Measurements from ENCODE around the gene CSF1. TPM values are rescaled to one million over a fixed set of nuclear protein-coding genes. Genes with fewer than 3 reads are reported as not detected.

The CSF1 gene
- total and polyA plus RNA-seq, 2 donors (not counting 3 experiments of a cell fraction or from before 2014, with no cell fraction given) = 24.5 to 28.9 TPM

DNA sequence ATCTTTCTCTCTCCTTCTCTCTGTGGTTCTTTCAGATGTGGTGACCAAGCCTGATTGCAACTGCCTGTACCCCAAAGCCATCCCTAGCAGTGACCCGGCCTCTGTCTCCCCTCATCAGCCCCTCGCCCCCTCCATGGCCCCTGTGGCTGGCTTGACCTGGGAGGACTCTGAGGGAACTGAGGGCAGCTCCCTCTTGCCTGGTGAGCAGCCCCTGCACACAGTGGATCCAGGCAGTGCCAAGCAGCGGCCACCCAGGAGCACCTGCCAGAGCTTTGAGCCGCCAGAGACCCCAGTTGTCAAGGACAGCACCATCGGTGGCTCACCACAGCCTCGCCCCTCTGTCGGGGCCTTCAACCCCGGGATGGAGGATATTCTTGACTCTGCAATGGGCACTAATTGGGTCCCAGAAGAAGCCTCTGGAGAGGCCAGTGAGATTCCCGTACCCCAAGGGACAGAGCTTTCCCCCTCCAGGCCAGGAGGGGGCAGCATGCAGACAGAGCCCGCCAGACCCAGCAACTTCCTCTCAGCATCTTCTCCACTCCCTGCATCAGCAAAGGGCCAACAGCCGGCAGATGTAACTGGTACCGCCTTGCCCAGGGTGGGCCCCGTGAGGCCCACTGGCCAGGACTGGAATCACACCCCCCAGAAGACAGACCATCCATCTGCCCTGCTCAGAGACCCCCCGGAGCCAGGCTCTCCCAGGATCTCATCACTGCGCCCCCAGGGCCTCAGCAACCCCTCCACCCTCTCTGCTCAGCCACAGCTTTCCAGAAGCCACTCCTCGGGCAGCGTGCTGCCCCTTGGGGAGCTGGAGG lies 12.7 kb downstream of the CSF1 start:
- Histone ChIP-seq H3K4me1 (ENCODE audit: control insufficient read depth, extremely low read depth, insufficient read depth, low read length) (no peaks in the 10 kb centered on the region), H3K36me3 (ENCODE audit: control insufficient read depth in 2 of 2, extremely low read depth in 1 of 2, insufficient read depth in 2 of 2, low read length in 2 of 2) (peaks cover 6 to 45% of the 10 kb centered on the region in 2 experiments), H3K9me3 (replicated peaks; ENCODE audit: control insufficient read depth, insufficient read depth, low read length) (no peaks in the 10 kb centered on the region), H3K27ac (ENCODE audit: insufficient read depth, low read depth, low read length) (no peak overlapping the region), H3K4me3 (replicated peaks in 1 of 3; ENCODE audit: insufficient read depth in 1 of 3, low read depth in 1 of 3, low read length in 3 of 3) (no peak overlapping the region), H3K9me1 (replicated peaks; ENCODE audit: control insufficient read depth, extremely low read depth, insufficient read depth, low read length) (no peaks in the 10 kb centered on the region), H2AFZ (ENCODE audit: low read depth, low read length) (no peak overlapping the region), H3K27me3 (ENCODE audit: control insufficient read depth in 2 of 2, insufficient read depth in 2 of 2, low read length in 2 of 2) (no peaks in the 10 kb centered on the region), H3K9ac (replicated peaks; ENCODE audit: extremely low read depth, insufficient read depth, low read length) (no peak overlapping the region), H4K20me1 (replicated peaks; ENCODE audit: control insufficient read depth, extremely low read depth, insufficient read depth, low read length) (no peaks in the 10 kb centered on the region), H3K79me2 (ENCODE audit: control insufficient read depth, insufficient read depth, low read length) (no peaks in the 10 kb centered on the region), H3K4me2 (ENCODE audit: insufficient read depth, low read length) (no peak overlapping the region)
- DNase-seq (ENCODE audit: low read depth, low spot score) (no peak), FAIRE-seq (no peak)
- TF ChIP-seq FOS (IDR thresholded peaks at IDR 0.05; ENCODE audit: borderline replicate concordance, insufficient read depth, low read length) = no peak
- TF ChIP-seq, protein P1, sequence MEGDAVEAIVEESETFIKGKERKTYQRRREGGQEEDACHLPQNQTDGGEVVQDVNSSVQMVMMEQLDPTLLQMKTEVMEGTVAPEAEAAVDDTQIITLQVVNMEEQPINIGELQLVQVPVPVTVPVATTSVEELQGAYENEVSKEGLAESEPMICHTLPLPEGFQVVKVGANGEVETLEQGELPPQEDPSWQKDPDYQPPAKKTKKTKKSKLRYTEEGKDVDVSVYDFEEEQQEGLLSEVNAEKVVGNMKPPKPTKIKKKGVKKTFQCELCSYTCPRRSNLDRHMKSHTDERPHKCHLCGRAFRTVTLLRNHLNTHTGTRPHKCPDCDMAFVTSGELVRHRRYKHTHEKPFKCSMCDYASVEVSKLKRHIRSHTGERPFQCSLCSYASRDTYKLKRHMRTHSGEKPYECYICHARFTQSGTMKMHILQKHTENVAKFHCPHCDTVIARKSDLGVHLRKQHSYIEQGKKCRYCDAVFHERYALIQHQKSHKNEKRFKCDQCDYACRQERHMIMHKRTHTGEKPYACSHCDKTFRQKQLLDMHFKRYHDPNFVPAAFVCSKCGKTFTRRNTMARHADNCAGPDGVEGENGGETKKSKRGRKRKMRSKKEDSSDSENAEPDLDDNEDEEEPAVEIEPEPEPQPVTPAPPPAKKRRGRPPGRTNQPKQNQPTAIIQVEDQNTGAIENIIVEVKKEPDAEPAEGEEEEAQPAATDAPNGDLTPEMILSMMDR (IDR thresholded peaks at IDR 0.05; ENCODE audit: extremely low read depth in 1 of 2, insufficient read depth in 1 of 2, low read depth in 1 of 2, low read length in 2 of 2) = peak; percentile 39 to 51
- CTCF ChIA-PET = interaction anchor here (0.6 to 10.4 kb wide), 10 partner anchors 39 to 150 kb away, joined by 3 to 90 read pairs (median 4); partner anchors contain the start of gene AHCYL1
- TSS peak; percentile 16 for BruUV-seq (replicated peaks)
- POLR2A ChIA-PET = interaction anchor here (1.7 kb wide), 1 partner anchor 61 kb away, joined by 4 read pairs; the partner anchor contains the start of gene AHCYL1
- dilution Hi-C loops (cut with MboI; ENCODE audit: extremely low pct_ligation_motif_present, low sequenced_read_pairs) = no loop called here
- intact Hi-C loops (cut with micrococcal nuclease) = loop anchor here (1.0 kb wide), 1 partner anchor 61 kb away; the partner anchor contains the start of gene AHCYL1

DNA sequence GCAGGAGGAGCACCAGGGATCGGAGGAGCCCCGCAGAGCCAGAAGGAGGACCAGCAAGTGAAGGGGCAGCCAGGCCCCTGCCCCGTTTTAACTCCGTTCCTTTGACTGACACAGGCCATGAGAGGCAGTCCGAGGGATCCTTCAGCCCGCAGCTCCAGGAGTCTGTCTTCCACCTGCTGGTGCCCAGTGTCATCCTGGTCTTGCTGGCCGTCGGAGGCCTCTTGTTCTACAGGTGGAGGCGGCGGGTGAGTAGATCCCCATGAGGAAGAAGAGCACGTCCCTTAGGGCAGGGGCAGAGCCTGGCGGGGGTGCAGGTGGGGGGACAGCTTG lies 13.3 kb downstream of the CSF1 start:
- H3K79me2 ChIP-seq (ENCODE audit: control insufficient read depth, insufficient read depth, low read length) = no peaks in the 10 kb centered on the region
- CTCF ChIA-PET = interaction anchor here (1.0 to 10.4 kb wide), 6 partner anchors 56 to 148 kb away, joined by 3 to 90 read pairs (median 7); partner anchors contain the start of gene AHCYL1
- no peak for FAIRE-seq

More for the DNA sequence above, 13.3 kb downstream of the CSF1 start:
- no TSS peak for BruUV-seq (replicated peaks)
- no peaks in the 10 kb centered on the region for H3K27me3 ChIP-seq (ENCODE audit: control insufficient read depth in 2 of 2, insufficient read depth in 2 of 2, low read length in 2 of 2)
- H3K4me3 ChIP-seq (replicated peaks in 1 of 3; ENCODE audit: insufficient read depth in 1 of 3, low read depth in 1 of 3, low read length in 3 of 3) = no peak overlapping the region
- H3K4me2 ChIP-seq (ENCODE audit: insufficient read depth, low read length) = no peak overlapping the region
- no peak overlapping the region for H3K9ac ChIP-seq (replicated peaks; ENCODE audit: extremely low read depth, insufficient read depth, low read length)
- peaks cover 4 to 47% of the 10 kb centered on the region in 2 experiments for H3K36me3 ChIP-seq (ENCODE audit: control insufficient read depth in 2 of 2, extremely low read depth in 1 of 2, insufficient read depth in 2 of 2, low read length in 2 of 2)
- dilution Hi-C loops (cut with MboI; ENCODE audit: extremely low pct_ligation_motif_present, low sequenced_read_pairs) = no loop called here
- no peak overlapping the region for H3K27ac ChIP-seq (ENCODE audit: insufficient read depth, low read depth, low read length)
- H3K9me3 ChIP-seq (replicated peaks; ENCODE audit: control insufficient read depth, insufficient read depth, low read length) = no peaks in the 10 kb centered on the region
- no peaks in the 10 kb centered on the region for H4K20me1 ChIP-seq (replicated peaks; ENCODE audit: control insufficient read depth, extremely low read depth, insufficient read depth, low read length)
- POLR2A ChIA-PET = no interaction called here
- H3K9me1 ChIP-seq (replicated peaks; ENCODE audit: control insufficient read depth, extremely low read depth, insufficient read depth, low read length) = no peaks in the 10 kb centered on the region
- no peak for DNase-seq (ENCODE audit: low read depth, low spot score)
- intact Hi-C loops (cut with micrococcal nuclease) = loop anchor here (1.0 kb wide), 1 partner anchor 60 kb away; the partner anchor contains the start of gene AHCYL1
- H2AFZ ChIP-seq (ENCODE audit: low read depth, low read length) = no peak overlapping the region
- no peaks in the 10 kb centered on the region for H3K4me1 ChIP-seq (ENCODE audit: control insufficient read depth, extremely low read depth, insufficient read depth, low read length)
- TF ChIP-seq, protein P2, sequence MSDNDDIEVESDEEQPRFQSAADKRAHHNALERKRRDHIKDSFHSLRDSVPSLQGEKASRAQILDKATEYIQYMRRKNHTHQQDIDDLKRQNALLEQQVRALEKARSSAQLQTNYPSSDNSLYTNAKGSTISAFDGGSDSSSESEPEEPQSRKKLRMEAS (IDR thresholded peaks at IDR 0.05; ENCODE audit: insufficient read depth, insufficient read length) = no peak
